Glutamatergic neuron (in vitro differentiated cells): ENCODE results near the gene CAMTA1. TPM values are rescaled to one million over a fixed set of nuclear protein-coding genes. Genes with fewer than 3 reads are reported as not detected.

ENCODE experiments used
- DNase-seq: peaks from one replicate; pipeline ENCODE4 v3.0.0; 2022
- H3K27ac Mint-ChIP-seq: one replicate; pipeline ENCODE4 v1.8.0; 2020; ENCODE audit warnings: mild to moderate bottlenecking, mixed read lengths, inconsistent platforms; ENCODE audit not compliant: unreplicated experiment
- H3K27me3 Mint-ChIP-seq: one replicate; pipeline ENCODE4 v1.8.0; 2020; ENCODE audit warnings: mild to moderate bottlenecking, moderate library complexity, mixed read lengths, inconsistent platforms; ENCODE audit not compliant: unreplicated experiment
- H3K36me3 Mint-ChIP-seq: one replicate; pipeline ENCODE4 v1.8.0; 2020; ENCODE audit warnings: mild to moderate bottlenecking, mixed read lengths, inconsistent platforms; ENCODE audit not compliant: unreplicated experiment
- H3K4me1 Mint-ChIP-seq: one replicate; pipeline ENCODE4 v1.8.0; 2020; ENCODE audit warnings: mild to moderate bottlenecking, low read depth, mixed read lengths, inconsistent platforms; ENCODE audit not compliant: unreplicated experiment
- H3K4me3 Mint-ChIP-seq: one replicate; pipeline ENCODE4 v1.8.0; 2020; ENCODE audit warnings: mild to moderate bottlenecking, mixed read lengths, inconsistent platforms; ENCODE audit not compliant: unreplicated experiment
- H3K9me3 Mint-ChIP-seq: one replicate; pipeline ENCODE4 v1.8.0; 2020; ENCODE audit warnings: mild to moderate bottlenecking, moderate library complexity, mixed read lengths, inconsistent platforms; ENCODE audit not compliant: unreplicated experiment
- CTCF ChIP-seq: fragments of 200-600 bp; sonication (generic); IDR thresholded peaks from one replicate; pipeline ENCODE4 v1.5.0; 2021; ENCODE audit not compliant: partially characterized antibody, unreplicated experiment
- total RNA-seq: library from RNA; stranded (reverse); fragmentation: NEBNext Ultra II Directional; extraction: Animal tissue kit (Norgen Biotek cat#: 25700); gene quantifications from one replicate; pipeline ENCODE4 v1.2.1, GENCODE V29; 2021; ENCODE audit not compliant: unreplicated experiment

Gene CAMTA1
- total RNA-seq, 1 donor from 2014 or later: 77.2 TPM

DNA sequence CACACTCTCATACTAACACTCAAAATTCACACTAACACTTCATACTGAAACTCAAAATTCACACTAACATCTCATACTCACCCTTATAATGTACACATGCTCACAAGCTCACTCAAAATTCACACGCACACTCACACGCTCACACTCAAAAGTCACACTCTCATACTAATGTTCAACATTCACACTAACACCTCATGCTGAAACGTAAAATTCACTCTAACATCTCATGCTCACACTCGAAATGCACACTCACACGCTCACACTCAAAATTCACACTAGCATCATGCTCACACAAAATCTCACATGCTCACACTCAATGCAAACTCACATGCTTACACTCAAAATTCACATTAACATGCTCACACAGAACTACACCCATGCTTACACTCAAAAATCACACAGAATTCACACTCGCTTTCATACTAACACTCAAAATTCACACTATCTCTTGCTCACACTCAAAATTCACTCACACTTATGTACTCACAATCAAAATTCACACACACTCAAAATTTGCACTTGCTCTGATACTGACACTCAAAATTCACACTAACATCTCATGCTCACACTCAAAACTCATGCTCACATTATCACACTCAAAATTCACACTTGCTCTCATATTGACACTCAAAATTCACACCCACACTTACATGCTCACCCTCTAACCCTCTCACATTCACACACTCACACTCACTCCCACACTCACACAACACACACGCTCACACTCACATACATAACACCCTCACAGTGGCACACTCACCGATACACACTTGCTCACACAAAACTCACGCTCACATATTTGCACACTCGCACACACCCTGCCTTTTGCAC, 721.4 kb downstream of the CAMTA1 start:
- Mint-ChIP-seq H3K4me3 (no peak overlapping the region), H3K9me3 (no peaks in the 10 kb centered on the region), H3K36me3 (no peaks in the 10 kb centered on the region), H3K27me3 (no peaks in the 10 kb centered on the region), H3K27ac (no peak overlapping the region), H3K4me1 (peaks cover 4% of the 10 kb centered on the region)
- no peak for DNase-seq
- TF ChIP-seq CTCF: no peak

DNA sequence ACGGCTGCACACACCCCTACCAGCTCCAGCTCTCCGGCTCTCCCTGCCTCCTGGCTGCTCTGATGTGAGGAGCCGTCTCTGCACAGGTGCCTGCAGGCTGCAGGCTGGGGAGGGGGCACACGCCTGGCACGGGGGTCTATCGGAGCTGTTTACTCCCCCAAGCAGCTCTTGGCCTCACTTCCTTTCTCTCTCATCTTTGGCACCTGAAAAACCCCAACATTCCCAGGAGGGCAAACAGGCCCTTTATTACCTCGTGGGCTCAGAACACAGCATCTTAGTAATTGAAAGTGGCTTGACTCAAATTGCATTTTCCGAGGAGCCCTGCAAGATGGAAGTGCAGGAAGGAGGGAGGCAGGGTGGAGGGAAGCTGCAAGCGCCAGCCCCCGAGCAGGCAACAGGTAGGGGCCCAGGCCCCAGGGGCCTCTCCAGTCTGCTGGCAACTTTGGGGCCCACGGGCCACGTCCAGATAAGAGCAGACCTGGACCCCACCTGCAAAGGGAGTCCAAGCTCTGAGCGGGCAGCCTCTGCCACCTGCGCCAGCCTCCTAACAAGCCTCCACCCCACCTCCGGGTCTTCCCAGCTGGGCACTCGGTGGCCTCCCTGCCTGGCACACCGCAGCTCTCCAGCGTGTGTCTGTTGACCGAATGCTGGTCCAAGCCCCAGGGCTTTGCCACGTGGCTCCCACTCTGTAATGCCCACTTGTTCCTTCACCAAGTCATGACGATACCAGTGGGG, 722.2 kb downstream of the CAMTA1 start:
- Mint-ChIP-seq H3K27me3 (no peaks in the 10 kb centered on the region), H3K27ac (no peak overlapping the region), H3K36me3 (no peaks in the 10 kb centered on the region), H3K4me3 (no peak overlapping the region), H3K4me1 (peaks cover 4% of the 10 kb centered on the region), H3K9me3 (peaks cover 1% of the 10 kb centered on the region)
- DNase-seq: no peak
- no peak for TF ChIP-seq CTCF

- Mint-ChIP-seq H3K4me3 (no peak overlapping the region), H3K27me3 (no peaks in the 10 kb centered on the region), H3K36me3 (no peaks in the 10 kb centered on the region), H3K4me1 (peaks cover 4% of the 10 kb centered on the region), H3K27ac (no peak overlapping the region), H3K9me3 (peaks cover 1% of the 10 kb centered on the region)
- no peak for DNase-seq
- TF ChIP-seq CTCF: no peak
Measured at GRCh38 chr1:7508052-7508933, 723.0 kb downstream of the CAMTA1 start.

GRCh38 chr1:7508934-7509519, 723.8 kb downstream of the CAMTA1 start:
- H3K27ac Mint-ChIP-seq: no peak overlapping the region
- H3K4me3 Mint-ChIP-seq: no peak overlapping the region
- no peak for TF ChIP-seq CTCF

More at GRCh38 chr1:7508934-7509519, 723.8 kb downstream of the CAMTA1 start:
- H3K4me1 Mint-ChIP-seq: peaks cover 6% of the 10 kb centered on the region
- peaks cover 4% of the 10 kb centered on the region for H3K9me3 Mint-ChIP-seq
- no peak for DNase-seq
- H3K27me3 Mint-ChIP-seq: no peaks in the 10 kb centered on the region
- no peaks in the 10 kb centered on the region for H3K36me3 Mint-ChIP-seq
